ENCODE measurements around the gene SORCS2. TPM values are rescaled to one million over a fixed set of nuclear protein-coding genes. Genes with fewer than 3 reads are reported as not detected.

The SORCS2 gene
- total and polyA plus RNA-seq, 2 of the 8 experiments (the other 6 are each of a cell fraction or from before 2014, with no cell fraction given), result 0.36 to 1.8 TPM

DNA sequence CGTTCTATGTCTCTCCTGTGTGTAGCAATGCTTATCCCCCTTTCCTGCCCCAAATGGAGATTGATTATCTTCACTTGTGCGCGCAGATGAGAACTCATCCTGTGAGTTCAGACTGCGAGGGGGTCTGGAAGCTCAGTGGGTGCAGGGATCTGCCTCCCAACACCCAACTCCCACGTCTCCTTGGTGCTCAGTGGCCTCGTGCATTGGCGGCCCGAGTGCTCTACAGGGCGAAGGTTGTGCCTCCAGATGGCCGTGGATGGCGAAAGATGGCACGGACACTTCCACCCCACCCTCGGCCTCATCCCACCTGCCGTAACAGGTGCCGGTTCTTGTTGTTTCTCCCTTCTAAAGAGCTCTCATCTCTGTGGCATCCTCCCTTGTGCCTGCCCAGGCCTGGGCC, 45.1 kb upstream of the SORCS2 start (continued):
- TF ChIP-seq TCF12 (IDR thresholded peaks at IDR 0.05; ENCODE audit: low read depth, low read length), result no peak
- TF ChIP-seq RNF2 (IDR thresholded peaks at IDR 0.05; ENCODE audit: borderline replicate concordance, low read depth, low read length, missing control alignments, poor library complexity, severe bottlenecking), result no peak
- TF ChIP-seq RAD21 (IDR thresholded peaks at IDR 0.05 in 1 of 2, conservative IDR thresholded peaks at IDR 0.05 in 1 of 2; ENCODE audit: low read depth in 2 of 2, low read length in 2 of 2), result no peak
- no peak for TF ChIP-seq ATF3 (IDR thresholded peaks at IDR 0.05; ENCODE audit: insufficient read depth, low read depth, low read length)
- no peak for TF ChIP-seq YY1 (IDR thresholded peaks at IDR 0.05; ENCODE audit: low read depth, low read length)
- no peak for TF ChIP-seq EP300 (IDR thresholded peaks at IDR 0.05; ENCODE audit: borderline replicate concordance in 1 of 2, low read depth in 2 of 2, low read length in 2 of 2)
- no peak for TF ChIP-seq TBP (IDR thresholded peaks at IDR 0.05; ENCODE audit: low read depth, low read length)
